T-helper 2 cell treated with Interferon-gamma antibody and Interleukin-4, amounts not matched to agents 5 μg/mL and 100 μg/mL, for 36 hours (primary cell): ENCODE measurements around the gene ADARB2.

Source experiments
- DNase-seq: peaks from one replicate; pipeline ENCODE4 v3.0.0; 2021; ENCODE audit warnings: low spot score
- H3K27ac Mint-ChIP-seq: one replicate; pipeline ENCODE4 v1.8.0; 2021; ENCODE audit warnings: mild to moderate bottlenecking, mixed read lengths
- H3K27me3 Mint-ChIP-seq: one replicate; pipeline ENCODE4 v1.8.0; 2021; ENCODE audit warnings: low read depth, mixed read lengths
- H3K36me3 Mint-ChIP-seq: one replicate; pipeline ENCODE4 v1.8.0; 2021; ENCODE audit warnings: low read depth, mixed read lengths
- H3K4me1 Mint-ChIP-seq: one replicate; pipeline ENCODE4 v1.8.0; 2021; ENCODE audit warnings: low read depth, mixed read lengths
- H3K4me3 Mint-ChIP-seq: one replicate; pipeline ENCODE4 v1.8.0; 2022; ENCODE audit warnings: mild to moderate bottlenecking, moderate library complexity, mixed read lengths
- H3K9me3 Mint-ChIP-seq: one replicate; pipeline ENCODE4 v1.8.0; 2021; ENCODE audit warnings: mixed read lengths

The ADARB2 gene

DNA sequence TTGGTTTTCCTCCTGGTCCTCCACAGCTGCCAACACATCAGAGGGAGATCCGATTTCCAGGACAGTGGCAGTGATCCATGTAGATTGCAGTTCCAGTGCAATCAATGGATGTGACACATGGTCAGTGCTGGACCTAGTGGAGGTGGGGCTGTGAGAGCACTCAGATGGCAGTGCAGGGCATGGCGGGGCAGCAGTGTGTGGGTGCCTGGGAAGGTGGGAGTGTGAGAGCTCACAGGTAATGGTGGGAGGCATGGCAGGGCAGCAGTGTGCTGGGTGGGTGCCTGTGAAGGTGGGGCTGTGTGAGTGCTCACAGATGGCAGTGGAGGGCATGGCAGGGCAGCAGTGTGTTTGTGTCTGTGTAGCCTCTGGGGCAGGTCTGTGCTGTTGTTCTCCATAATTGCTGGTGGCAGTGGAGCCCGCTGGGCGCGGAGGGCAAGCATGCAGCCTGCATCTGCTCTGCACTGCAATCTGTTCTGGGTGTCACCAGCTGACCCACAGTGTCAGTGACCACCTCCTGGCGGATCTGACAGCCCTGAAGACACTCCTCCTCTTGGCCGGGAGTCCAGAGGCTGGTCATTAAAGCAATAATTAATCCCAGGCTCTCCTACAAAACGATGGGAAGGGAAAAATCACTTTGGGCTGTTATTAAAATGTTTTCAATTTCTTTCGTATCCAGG, 8.6 kb upstream of the ADARB2 start:
- no peak overlapping the region for H3K4me3 Mint-ChIP-seq
- no peak for DNase-seq
- no peak overlapping the region for H3K27ac Mint-ChIP-seq
- no peaks in the 10 kb centered on the region for H3K9me3 Mint-ChIP-seq
- H3K4me1 Mint-ChIP-seq, result no peaks in the 10 kb centered on the region
- no peaks in the 10 kb centered on the region for H3K36me3 Mint-ChIP-seq
- H3K27me3 Mint-ChIP-seq, result no peaks in the 10 kb centered on the region

- DNase-seq, result no peak
- Mint-ChIP-seq H3K36me3 (no peaks in the 10 kb centered on the region), H3K27ac (no peak overlapping the region), H3K9me3 (no peaks in the 10 kb centered on the region), H3K27me3 (peaks cover 7% of the 10 kb centered on the region), H3K4me1 (no peaks in the 10 kb centered on the region), H3K4me3 (no peak overlapping the region)
Measured at GRCh38 chr10:1744524-1744923, 7.2 kb upstream of the ADARB2 start.

DNA sequence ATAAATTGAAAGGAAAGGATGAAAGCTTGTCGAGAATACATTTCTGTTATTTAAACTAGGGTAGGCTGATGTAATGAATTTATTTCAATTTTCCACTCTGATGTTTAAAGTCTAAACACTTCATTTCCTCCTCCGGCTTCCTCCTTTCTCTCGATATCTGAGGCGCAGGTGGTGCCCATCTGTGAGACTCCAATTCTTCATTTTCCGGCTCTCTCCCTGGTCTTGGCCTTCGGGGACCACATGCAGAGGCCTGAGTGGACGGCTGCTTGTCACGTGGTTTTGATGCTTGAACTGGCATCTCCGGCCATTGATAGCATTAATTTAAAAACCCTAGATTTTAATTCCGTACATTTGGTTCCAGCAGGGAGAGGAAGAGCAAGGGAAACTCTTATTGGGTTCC, 5.8 kb upstream of the ADARB2 start:
- H3K36me3 Mint-ChIP-seq, result no peaks in the 10 kb centered on the region
- no peak overlapping the region for H3K4me3 Mint-ChIP-seq
- H3K27ac Mint-ChIP-seq, result no peak overlapping the region
- H3K27me3 Mint-ChIP-seq, result peaks cover 20% of the 10 kb centered on the region
- DNase-seq, result no peak
- H3K9me3 Mint-ChIP-seq, result no peaks in the 10 kb centered on the region
- H3K4me1 Mint-ChIP-seq, result no peaks in the 10 kb centered on the region

GRCh38 chr10:1741450-1741849, 4.1 kb upstream of the ADARB2 start:
- Mint-ChIP-seq H3K4me1 (no peaks in the 10 kb centered on the region), H3K27me3 (peaks cover 30% of the 10 kb centered on the region), H3K9me3 (no peaks in the 10 kb centered on the region), H3K27ac (no peak overlapping the region), H3K36me3 (no peaks in the 10 kb centered on the region), H3K4me3 (no peak overlapping the region)
- DNase-seq, result no peak

DNA sequence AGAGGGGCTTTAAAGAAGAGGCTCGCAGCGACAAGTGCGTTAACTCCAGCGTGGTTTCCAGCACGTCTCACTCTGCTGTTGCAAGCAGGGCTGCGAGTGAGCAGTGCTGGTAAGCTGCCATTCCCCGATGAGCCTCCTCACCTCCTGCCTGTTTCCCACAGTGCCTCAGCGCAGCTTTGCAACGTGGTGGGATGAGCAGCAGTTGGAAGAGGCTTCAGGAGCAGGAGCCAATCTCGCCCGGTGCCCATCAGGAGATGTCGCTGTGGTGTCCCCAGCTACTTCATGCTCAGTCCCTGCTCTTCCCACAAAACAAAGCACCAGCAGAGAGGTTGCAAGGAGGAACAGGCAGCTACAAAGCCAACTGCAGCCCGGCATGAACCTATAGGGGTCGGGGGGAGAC, 2.4 kb upstream of the ADARB2 start:
- Mint-ChIP-seq H3K4me3 (no peak overlapping the region), H3K9me3 (no peaks in the 10 kb centered on the region), H3K27me3 (peaks cover 46% of the 10 kb centered on the region), H3K27ac (no peak overlapping the region), H3K36me3 (no peaks in the 10 kb centered on the region), H3K4me1 (no peaks in the 10 kb centered on the region)
- DNase-seq, result no peak

GRCh38 chr10:1738950-1739349, 1.6 kb upstream of the ADARB2 start:
- H3K27me3 Mint-ChIP-seq, result peaks cover 52% of the 10 kb centered on the region
- no peaks in the 10 kb centered on the region for H3K9me3 Mint-ChIP-seq
- H3K36me3 Mint-ChIP-seq, result no peaks in the 10 kb centered on the region
- no peak overlapping the region for H3K4me3 Mint-ChIP-seq
- no peak overlapping the region for H3K27ac Mint-ChIP-seq
- no peak for DNase-seq
- no peaks in the 10 kb centered on the region for H3K4me1 Mint-ChIP-seq

DNA sequence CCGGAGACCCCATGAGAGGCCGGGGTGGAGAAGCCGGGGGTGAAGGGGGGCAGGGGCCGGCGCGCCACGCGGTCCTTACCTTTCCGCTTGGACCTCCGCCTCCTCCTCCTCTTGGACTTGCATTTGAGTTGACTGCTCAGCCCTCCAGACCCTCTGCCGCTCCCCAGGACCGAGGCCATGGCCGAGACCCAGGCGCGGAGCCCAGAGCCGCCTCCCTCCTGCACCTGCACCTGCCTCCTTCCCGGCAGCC, 428 bp downstream of the ADARB2 start:
- H3K27me3 Mint-ChIP-seq, result peaks cover 65% of the 10 kb centered on the region
- no peak for DNase-seq
- H3K4me1 Mint-ChIP-seq, result no peaks in the 10 kb centered on the region
- H3K4me3 Mint-ChIP-seq, result no peak overlapping the region
- H3K9me3 Mint-ChIP-seq, result no peaks in the 10 kb centered on the region
- no peaks in the 10 kb centered on the region for H3K36me3 Mint-ChIP-seq
- H3K27ac Mint-ChIP-seq, result no peak overlapping the region

GRCh38 chr10:1736144-1736971, 967 bp downstream of the ADARB2 start:
- Mint-ChIP-seq H3K27ac (no peak overlapping the region), H3K9me3 (no peaks in the 10 kb centered on the region), H3K4me1 (no peaks in the 10 kb centered on the region), H3K4me3 (no peak overlapping the region), H3K36me3 (no peaks in the 10 kb centered on the region), H3K27me3 (peaks cover 67% of the 10 kb centered on the region)
- no peak for DNase-seq

- H3K4me1 Mint-ChIP-seq, result no peaks in the 10 kb centered on the region
- no peak overlapping the region for H3K27ac Mint-ChIP-seq
- peaks cover 68% of the 10 kb centered on the region for H3K27me3 Mint-ChIP-seq
- no peaks in the 10 kb centered on the region for H3K9me3 Mint-ChIP-seq
- H3K36me3 Mint-ChIP-seq, result no peaks in the 10 kb centered on the region
- no peak for DNase-seq
- H3K4me3 Mint-ChIP-seq, result no peak overlapping the region
Measured at GRCh38 chr10:1735562-1735961, 1.8 kb downstream of the ADARB2 start.

DNA sequence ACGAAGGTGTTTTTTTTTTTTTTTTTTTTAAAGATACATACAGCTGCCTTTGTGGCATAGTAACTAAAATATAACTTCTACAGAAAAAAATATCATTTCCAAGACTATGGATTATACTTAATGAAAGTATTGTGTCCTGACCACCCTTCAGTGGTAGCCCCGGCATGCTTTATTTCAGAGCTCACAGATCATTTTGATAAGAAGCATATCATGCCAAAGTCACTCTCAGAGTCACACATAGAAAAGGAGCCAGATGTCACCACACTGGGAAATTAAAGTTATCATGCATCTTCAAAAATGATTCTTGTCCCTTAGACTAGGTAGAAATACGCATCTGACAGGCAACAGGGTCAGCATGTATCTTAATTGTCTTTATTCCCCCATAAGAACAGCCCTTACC, 3.0 kb downstream of the ADARB2 start:
- Mint-ChIP-seq H3K36me3 (no peaks in the 10 kb centered on the region), H3K27ac (no peak overlapping the region), H3K4me1 (no peaks in the 10 kb centered on the region), H3K9me3 (no peaks in the 10 kb centered on the region), H3K27me3 (peaks cover 60% of the 10 kb centered on the region), H3K4me3 (no peak overlapping the region)
- no peak for DNase-seq

DNA sequence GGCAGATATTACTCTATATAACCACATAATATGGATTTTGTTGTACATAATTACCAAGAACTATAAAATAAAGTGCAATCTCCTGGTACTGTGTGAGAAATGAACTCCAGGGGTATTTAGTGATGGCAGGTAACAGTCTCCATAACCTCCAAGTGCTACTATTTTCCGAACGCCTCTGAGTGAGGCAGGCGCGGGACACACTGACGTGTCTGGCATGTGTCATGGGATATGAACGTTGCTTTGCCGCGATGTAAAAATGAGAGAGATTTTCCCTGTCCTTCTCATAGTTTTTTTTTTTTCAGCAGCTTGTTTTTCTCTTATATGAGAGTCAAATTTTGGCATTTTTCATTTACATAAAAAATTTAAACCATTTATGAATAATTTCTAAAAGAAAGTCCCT, 3.6 kb downstream of the ADARB2 start:
- Mint-ChIP-seq H3K4me1 (no peaks in the 10 kb centered on the region), H3K36me3 (no peaks in the 10 kb centered on the region)

GRCh38 chr10:1732564-1732996, 4.7 kb downstream of the ADARB2 start:
- no peaks in the 10 kb centered on the region for H3K9me3 Mint-ChIP-seq
- H3K36me3 Mint-ChIP-seq, result no peaks in the 10 kb centered on the region
- no peaks in the 10 kb centered on the region for H3K4me1 Mint-ChIP-seq
- DNase-seq, result no peak
- no peak overlapping the region for H3K27ac Mint-ChIP-seq
- H3K27me3 Mint-ChIP-seq, result peaks cover 47% of the 10 kb centered on the region
- no peak overlapping the region for H3K4me3 Mint-ChIP-seq

More for the DNA sequence above, 3.6 kb downstream of the ADARB2 start:
- H3K27me3 Mint-ChIP-seq, result peaks cover 55% of the 10 kb centered on the region
- no peak overlapping the region for H3K4me3 Mint-ChIP-seq
- no peak for DNase-seq
- H3K9me3 Mint-ChIP-seq, result no peaks in the 10 kb centered on the region
- no peak overlapping the region for H3K27ac Mint-ChIP-seq

- DNase-seq, result no peak
- Mint-ChIP-seq H3K36me3 (no peaks in the 10 kb centered on the region), H3K4me3 (no peak overlapping the region)
Measured at GRCh38 chr10:1731592-1731991, 5.7 kb downstream of the ADARB2 start.

DNA sequence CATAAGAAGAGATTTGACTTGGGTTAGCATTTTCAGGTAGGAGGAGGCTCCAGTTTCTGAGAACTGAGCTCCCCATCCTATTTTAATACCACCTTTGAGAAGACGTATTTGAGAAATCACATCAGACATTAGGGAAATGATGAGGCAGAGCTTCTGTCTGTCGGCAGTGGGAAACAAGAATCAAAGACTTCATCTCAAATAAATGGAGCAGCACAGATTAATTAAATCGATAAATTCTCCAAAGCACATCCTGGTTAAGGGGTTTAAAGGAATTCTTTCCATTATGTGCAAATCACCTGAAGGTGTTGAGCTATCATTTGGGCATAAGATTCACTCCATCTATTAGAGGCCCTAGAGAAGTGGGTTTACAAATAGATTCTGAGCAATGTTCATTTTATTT, 7.6 kb downstream of the ADARB2 start:
- Mint-ChIP-seq H3K36me3 (no peaks in the 10 kb centered on the region), H3K4me3 (no peak overlapping the region), H3K9me3 (no peaks in the 10 kb centered on the region), H3K27me3 (peaks cover 27% of the 10 kb centered on the region), H3K4me1 (no peaks in the 10 kb centered on the region), H3K27ac (no peak overlapping the region)
- no peak for DNase-seq

More at GRCh38 chr10:1731592-1731991, 5.7 kb downstream of the ADARB2 start:
- Mint-ChIP-seq H3K27me3 (peaks cover 43% of the 10 kb centered on the region), H3K27ac (no peak overlapping the region), H3K4me1 (no peaks in the 10 kb centered on the region), H3K9me3 (no peaks in the 10 kb centered on the region)

- Mint-ChIP-seq H3K9me3 (no peaks in the 10 kb centered on the region), H3K27ac (no peak overlapping the region), H3K27me3 (peaks cover 8% of the 10 kb centered on the region), H3K4me1 (no peaks in the 10 kb centered on the region), H3K4me3 (no peak overlapping the region), H3K36me3 (no peaks in the 10 kb centered on the region)
- DNase-seq, result no peak
Measured at GRCh38 chr10:1726861-1727260, 10.5 kb downstream of the ADARB2 start.
